Activated CD8-positive, alpha-beta memory T cell treated with anti-CD3 and anti-CD28 coated beads, Interleukin-2, amount 50 U/mL, for 24 hours (primary cell): ENCODE results near the gene FBXL4.
A peak's percentile ranks its signal among the peaks of the same experiment; 100 is the strongest.

Source experiments
- DNase-seq: peaks from one replicate; pipeline ENCODE4 v3.0.0-alpha.2; 2020; ENCODE audit errors: extremely low read depth

Gene FBXL4

GRCh38 chr6:98838975-98839374 lies 108.8 kb downstream of the FBXL4 start:
- DNase-seq = no peak

- DNase-seq = no peak
Observed at GRCh38 chr6:98838032-98838431, 109.7 kb downstream of the FBXL4 start.

- DNase-seq = no peak
Observed at GRCh38 chr6:98836962-98837944, 110.5 kb downstream of the FBXL4 start.

GRCh38 chr6:98836025-98836961 lies 111.5 kb downstream of the FBXL4 start:
- no peak for DNase-seq

GRCh38 chr6:98835149-98836024 lies 112.4 kb downstream of the FBXL4 start:
- no peak for DNase-seq

GRCh38 chr6:98834060-98835031 lies 113.4 kb downstream of the FBXL4 start, which contains the start of gene POU3F2:
TSS of gene POU3F2 (plus strand) at chr6:98834574. CDS start at chr6:98834874, 300 bp downstream.
- peak; percentile 27 for DNase-seq

GRCh38 chr6:98833307-98834059 lies 114.3 kb downstream of the FBXL4 start:
- no peak for DNase-seq

GRCh38 chr6:98833057-98833306 lies 114.8 kb downstream of the FBXL4 start:
- DNase-seq = no peak

GRCh38 chr6:98832284-98833056 lies 115.3 kb downstream of the FBXL4 start:
- DNase-seq = no peak

GRCh38 chr6:98831959-98832283 lies 115.8 kb downstream of the FBXL4 start:
- no peak for DNase-seq

GRCh38 chr6:98831057-98831958 lies 116.4 kb downstream of the FBXL4 start:
- no peak for DNase-seq

- DNase-seq = no peak
Observed at GRCh38 chr6:98830146-98830545, 117.6 kb downstream of the FBXL4 start.

- no peak for DNase-seq
Observed at GRCh38 chr6:98828941-98829411, 118.8 kb downstream of the FBXL4 start.

GRCh38 chr6:98828211-98828788 lies 119.4 kb downstream of the FBXL4 start:
- no peak for DNase-seq

- DNase-seq = no peak
Observed at GRCh38 chr6:98827295-98828159, 120.2 kb downstream of the FBXL4 start.

- no peak for DNase-seq
Observed at GRCh38 chr6:98825600-98826230, 122.0 kb downstream of the FBXL4 start.
